Measurements from ENCODE around the gene PLA2G6. TPM values are rescaled to one million over a fixed set of nuclear protein-coding genes. Genes with fewer than 3 reads are reported as not detected.

PLA2G6 gene
- total RNA-seq, 2 donors from 2014 or later: 60.6 to 60.7 TPM

- no peak for TF ChIP-seq CTCF (conservative IDR thresholded peaks at IDR 0.05)
- Histone ChIP-seq H3K9me3 (ENCODE audit: control insufficient read depth, low read length) (no peaks in the 10 kb centered on the region), H3K4me3 (ENCODE audit: low read length) (no peak overlapping the region), H3K27ac (ENCODE audit: low read depth, low read length) (no peak overlapping the region), H3K27me3 (ENCODE audit: control insufficient read depth, insufficient read depth, low read length, poor library complexity, severe bottlenecking) (no peaks in the 10 kb centered on the region), H3K36me3 (ENCODE audit: control insufficient read depth, insufficient read depth, low read length) (peaks cover 7% of the 10 kb centered on the region), H3K9ac (ENCODE audit: extremely low read depth, low read length, poor library complexity, severe bottlenecking) (no peak overlapping the region), H3K4me1 (ENCODE audit: control insufficient read depth, insufficient read depth, low read length) (no peaks in the 10 kb centered on the region)
- no peak overlapping the region for H3K4me3 Mint-ChIP-seq
- WGBS, 2 experiments (ENCODE audit: insufficient coverage in 1 of 2, insufficient read length in 1 of 2): 94% methylated on average over 23 to 28 of the region's 28 CpGs
- no peaks in the 10 kb centered on the region for H3K9me3 Mint-ChIP-seq
- H3K4me1 Mint-ChIP-seq: no peaks in the 10 kb centered on the region
- peaks cover 34% of the 10 kb centered on the region for H3K36me3 Mint-ChIP-seq (ENCODE audit: low read depth)
- H3K27ac Mint-ChIP-seq: no peak overlapping the region
- H3K27me3 Mint-ChIP-seq (ENCODE audit: insufficient read depth): no peaks in the 10 kb centered on the region
- no peak for DNase-seq
Observed at GRCh38 chr22:38132794-38133193, 48.8 kb downstream of the PLA2G6 start.

GRCh38 chr22:38132136-38132535 lies 49.5 kb downstream of the PLA2G6 start:
- DNase-seq: no peak
- Mint-ChIP-seq H3K9me3 (no peaks in the 10 kb centered on the region), H3K4me3 (no peak overlapping the region), H3K36me3 (ENCODE audit: low read depth) (peaks cover 31% of the 10 kb centered on the region), H3K27ac (no peak overlapping the region), H3K27me3 (ENCODE audit: insufficient read depth) (no peaks in the 10 kb centered on the region), H3K4me1 (no peaks in the 10 kb centered on the region)
- H3K9ac ChIP-seq (ENCODE audit: extremely low read depth, low read length, poor library complexity, severe bottlenecking): no peak overlapping the region
- H3K27ac ChIP-seq (ENCODE audit: low read depth, low read length): no peak overlapping the region
- TF ChIP-seq CTCF (conservative IDR thresholded peaks at IDR 0.05): no peak
- no peaks in the 10 kb centered on the region for H3K27me3 ChIP-seq (ENCODE audit: control insufficient read depth, insufficient read depth, low read length, poor library complexity, severe bottlenecking)
- H3K9me3 ChIP-seq (ENCODE audit: control insufficient read depth, low read length): no peaks in the 10 kb centered on the region
- H3K4me3 ChIP-seq (ENCODE audit: low read length): no peak overlapping the region
- H3K36me3 ChIP-seq (ENCODE audit: control insufficient read depth, insufficient read depth, low read length): peaks cover 7% of the 10 kb centered on the region
- H3K4me1 ChIP-seq (ENCODE audit: control insufficient read depth, insufficient read depth, low read length): no peaks in the 10 kb centered on the region
- 93 to 97% methylated on average over 5 to 7 of the region's 7 CpGs for WGBS, 2 experiments (ENCODE audit: insufficient coverage in 1 of 2, insufficient read length in 1 of 2)

GRCh38 chr22:38131399-38131798 lies 50.2 kb downstream of the PLA2G6 start:
- no peaks in the 10 kb centered on the region for H3K4me1 Mint-ChIP-seq

More at GRCh38 chr22:38131399-38131798, 50.2 kb downstream of the PLA2G6 start:
- Histone ChIP-seq H3K9ac (ENCODE audit: extremely low read depth, low read length, poor library complexity, severe bottlenecking) (no peak overlapping the region), H3K27me3 (ENCODE audit: control insufficient read depth, insufficient read depth, low read length, poor library complexity, severe bottlenecking) (no peaks in the 10 kb centered on the region), H3K9me3 (ENCODE audit: control insufficient read depth, low read length) (no peaks in the 10 kb centered on the region), H3K27ac (ENCODE audit: low read depth, low read length) (no peak overlapping the region), H3K4me3 (ENCODE audit: low read length) (no peak overlapping the region), H3K36me3 (ENCODE audit: control insufficient read depth, insufficient read depth, low read length) (peaks cover 7% of the 10 kb centered on the region), H3K4me1 (ENCODE audit: control insufficient read depth, insufficient read depth, low read length) (no peaks in the 10 kb centered on the region)
- Mint-ChIP-seq H3K27ac (no peak overlapping the region), H3K36me3 (ENCODE audit: low read depth) (peaks cover 28% of the 10 kb centered on the region), H3K27me3 (ENCODE audit: insufficient read depth) (no peaks in the 10 kb centered on the region), H3K4me3 (no peak overlapping the region), H3K9me3 (no peaks in the 10 kb centered on the region)
- WGBS, 2 experiments (ENCODE audit: insufficient coverage in 1 of 2, insufficient read length in 1 of 2): 93 to 100% methylated on average over 2 of the region's 2 CpGs
- TF ChIP-seq CTCF (conservative IDR thresholded peaks at IDR 0.05): no peak
- no peak for DNase-seq
